H1 (cell line): ENCODE results near the gene CNKSR2. TPM values are rescaled to one million over a fixed set of nuclear protein-coding genes. Genes with fewer than 3 reads are reported as not detected.

Experiments used
- CTCF ChIA-PET: fragments of 300-600 bp; sonication (Branson Sonifier 250); formaldehyde crosslinking; loops from one replicate; lab custom pipeline; 2021; ENCODE audit not compliant: partially characterized antibody; lab: Charles Lee
- POLR2A ChIA-PET: fragments of 300-600 bp; sonication (Branson Sonifier 250); formaldehyde crosslinking; loops from one replicate; lab custom pipeline; 2021; ENCODE audit warnings: inconsistent platforms; ENCODE audit not compliant: partially characterized antibody; lab: Charles Lee
- DNase-seq, 2 experiments: peaks; one replicate each; pipeline versions ENCODE4 v3.0.0 to v3.0.0-alpha.2; 2010 to 2022; ENCODE audit warnings: low spot score in 2 of 2, low read depth in 1 of 2, mixed read lengths in 1 of 2
- FAIRE-seq: peaks from 2 replicates; lab custom pipeline; 2011; peaks lifted over from hg19 to GRCh38; lab: Jason Lieb, UNC
- H2AFZ ChIP-seq: 2 replicates; pipeline ENCODE4 v1.8.1; 2012; ENCODE audit warnings: low read length, inconsistent platforms
- H2AK5ac ChIP-seq: 2 replicates; pipeline ENCODE4 v1.6.1; 2013; ENCODE audit warnings: low read depth, low read length
- H2BK120ac ChIP-seq: replicated peaks from 2 replicates; pipeline ENCODE3; 2013; ENCODE audit warnings: low read depth, low read length, inconsistent platforms
- H2BK12ac ChIP-seq: 2 replicates; pipeline ENCODE4 v1.6.1; 2013; ENCODE audit warnings: low read depth, low read length
- H2BK15ac ChIP-seq: 2 replicates; pipeline ENCODE4 v1.6.1; 2013; ENCODE audit warnings: low read length
- H2BK20ac ChIP-seq: 2 replicates; pipeline ENCODE4 v1.6.1; 2013; ENCODE audit warnings: low read length
- H2BK5ac ChIP-seq: 2 replicates; pipeline ENCODE4 v1.6.1; 2013; ENCODE audit warnings: low read depth, low read length
- H3K14ac ChIP-seq: 2 replicates; pipeline ENCODE4 v1.6.1; 2013; ENCODE audit warnings: inconsistent platforms; ENCODE audit not compliant: insufficient read length
- H3K18ac ChIP-seq: 2 replicates; pipeline ENCODE4 v1.6.1; 2013; ENCODE audit warnings: low read length; ENCODE audit errors: extremely low read depth
- H3K23ac ChIP-seq: 2 replicates; pipeline ENCODE4 v1.6.1; 2013; ENCODE audit warnings: inconsistent platforms; ENCODE audit not compliant: insufficient read length
- H3K23me2 ChIP-seq: 2 replicates; pipeline ENCODE4 v1.6.1; 2013; ENCODE audit warnings: low read depth, low read length
- H3K27ac ChIP-seq: 2 replicates; pipeline ENCODE4 v1.6.1; 2011; ENCODE audit warnings: low read depth, low read length, inconsistent platforms
- H3K27me3 ChIP-seq, 4 experiments: replicated peaks in 1 of 4; 1 replicate in 1 of 4; 2 replicates in 3 of 4; pipeline versions ENCODE4 v1.6.1 to v1.8.1; 2011 to 2013; ENCODE audit warnings: low read length in 3 of 4, mild to moderate bottlenecking in 3 of 4, inconsistent platforms in 2 of 4, mixed read lengths in 2 of 4, moderate library complexity in 1 of 4; ENCODE audit not compliant: control insufficient read depth in 3 of 4, insufficient read depth in 3 of 4; ENCODE audit errors: extremely low read depth in 1 of 4
- H3K36me3 ChIP-seq, 4 experiments: 2 replicates each; pipeline versions ENCODE4 v1.6.1 to v1.8.1; 2011 to 2013; ENCODE audit warnings: mild to moderate bottlenecking in 4 of 4, low read length in 3 of 4, moderate library complexity in 2 of 4, control low read depth in 1 of 4, inconsistent platforms in 1 of 4; ENCODE audit not compliant: insufficient read depth in 4 of 4, control insufficient read depth in 2 of 4
- H3K4ac ChIP-seq: replicated peaks from 2 replicates; pipeline ENCODE3; 2013; ENCODE audit warnings: low read length, low read depth, mixed read lengths, inconsistent platforms; ENCODE audit not compliant: insufficient read length
- H3K4me1 ChIP-seq, 4 experiments: replicated peaks in 1 of 4; 1 replicate in 1 of 4; 2 replicates in 3 of 4; pipeline versions ENCODE4 v1.6.1 to v1.8.1; 2011 to 2013; ENCODE audit warnings: low read length in 3 of 4, inconsistent platforms in 2 of 4, mixed read lengths in 1 of 4; ENCODE audit not compliant: insufficient read depth in 4 of 4, control insufficient read depth in 3 of 4
- H3K4me2 ChIP-seq, 2 experiments: 2 replicates each; pipeline versions ENCODE4 v1.6.1 to v1.8.1; 2011 to 2013; ENCODE audit warnings: low read depth in 2 of 2, low read length in 2 of 2, control low read depth in 1 of 2, inconsistent platforms in 1 of 2, mild to moderate bottlenecking in 1 of 2; ENCODE audit not compliant: insufficient read depth in 1 of 2
- H3K4me3 ChIP-seq, 4 experiments: fragments of 200-600, 300-600 bp in 1 of 4; sonication (generic), shearing (Covaris generic), sonication (Bioruptor Twin) in 1 of 4; 2 replicates each; pipeline versions ENCODE4 v1.5.1 to v1.8.1; 2011 to 2016; ENCODE audit warnings: low read length in 4 of 4, low read depth in 3 of 4, control low read depth in 2 of 4, inconsistent platforms in 2 of 4, mild to moderate bottlenecking in 2 of 4, mixed read lengths in 1 of 4, moderate library complexity in 1 of 4; ENCODE audit not compliant: insufficient read depth in 2 of 4; ENCODE audit errors: extremely low read depth in 1 of 4
- H3K56ac ChIP-seq: replicated peaks from 2 replicates; pipeline ENCODE3; 2013; ENCODE audit warnings: low read depth, mild to moderate bottlenecking, mixed read lengths, low read length, inconsistent platforms; ENCODE audit not compliant: insufficient read length
- H3K79me1 ChIP-seq: 2 replicates; pipeline ENCODE4 v1.6.1; 2013; ENCODE audit warnings: low read depth, low read length, control low read depth
- H3K79me2 ChIP-seq, 2 experiments: 2 replicates each; pipeline versions ENCODE4 v1.6.1 to v1.8.1; 2012 to 2013; ENCODE audit warnings: low read length in 2 of 2, mild to moderate bottlenecking in 2 of 2, inconsistent platforms in 1 of 2; ENCODE audit not compliant: insufficient read depth in 2 of 2, control insufficient read depth in 1 of 2
- H3K9ac ChIP-seq, 4 experiments: replicated peaks in 1 of 4; 1 replicate in 1 of 4; 2 replicates in 3 of 4; pipeline versions ENCODE4 v1.6.1 to v1.8.1; 2011 to 2013; ENCODE audit warnings: low read depth in 3 of 4, low read length in 3 of 4, control low read depth in 2 of 4, mild to moderate bottlenecking in 2 of 4, moderate library complexity in 2 of 4, inconsistent platforms in 1 of 4; ENCODE audit errors: extremely low read depth in 1 of 4
- H3K9me3 ChIP-seq, 2 experiments: 2 replicates each; pipeline versions ENCODE4 v1.6.1 to v1.8.1; 2012 to 2013; ENCODE audit warnings: mild to moderate bottlenecking in 2 of 2, moderate library complexity in 2 of 2, control low read depth in 1 of 2, inconsistent platforms in 1 of 2, low read depth in 1 of 2, low read length in 1 of 2, mixed read lengths in 1 of 2; ENCODE audit not compliant: insufficient read depth in 2 of 2
- H4K20me1 ChIP-seq, 2 experiments: replicated peaks in 1 of 2; 2 replicates each; pipeline versions ENCODE3 to v1.8.1; 2011 to 2013; ENCODE audit warnings: inconsistent platforms in 2 of 2, low read length in 2 of 2, mild to moderate bottlenecking in 1 of 2; ENCODE audit not compliant: insufficient read depth in 2 of 2, control insufficient read depth in 1 of 2
- H4K5ac ChIP-seq: 2 replicates; pipeline ENCODE4 v1.6.1; 2013; ENCODE audit warnings: low read length, low read depth, mixed read lengths, inconsistent platforms; ENCODE audit not compliant: insufficient read length
- H4K8ac ChIP-seq: 2 replicates; pipeline ENCODE4 v1.8.0; 2013; ENCODE audit warnings: mild to moderate bottlenecking, moderate library complexity, low read length, inconsistent platforms; ENCODE audit not compliant: insufficient read depth; ENCODE audit errors: extremely low read depth
- H4K91ac ChIP-seq: replicated peaks from 2 replicates; pipeline ENCODE3; 2013; ENCODE audit warnings: low read length, mixed read lengths, inconsistent platforms; ENCODE audit not compliant: insufficient read length
- BACH1 ChIP-seq: IDR thresholded peaks from 2 replicates; pipeline ENCODE4 v1.6.1; 2012; ENCODE audit warnings: low read length, improper control_type of control experiment
- BRCA1 ChIP-seq: IDR thresholded peaks from 2 replicates; pipeline ENCODE4 v1.6.1; 2012; ENCODE audit warnings: low read depth, low read length, improper control_type of control experiment
- CBX8 ChIP-seq: fragments of 300-800, 300-1000 bp; sonication (generic); IDR thresholded peaks from 2 replicates; pipeline ENCODE4 v1.7.1; 2016; ENCODE audit warnings: low read depth, low read length, borderline replicate concordance
- JUND ChIP-seq: IDR thresholded peaks from 2 replicates; pipeline ENCODE4 v1.6.1; 2011; ENCODE audit warnings: mild to moderate bottlenecking, improper control_type of control experiment, low read length
- WGBS, 2 experiments: shearing (Covaris generic) in 1 of 2; methylation state at CpG; one replicate each; pipeline versions ENCODE4 v1.1.6 to v1.1.7; 2013 to 2015; ENCODE audit warnings: low lambda C conversion rate in 2 of 2, mixed read lengths in 2 of 2, inconsistent platforms in 1 of 2, low coverage in 1 of 2, missing lambda C conversion rate in 1 of 2; ENCODE audit not compliant: insufficient replicate concordance in 2 of 2, insufficient coverage in 1 of 2, insufficient read length in 1 of 2; ENCODE audit errors: extremely low coverage in 1 of 2, missing lambda C conversion rate in 1 of 2; 5-methylcytosine and 5-hydroxymethylcytosine counted together
- polyA plus RNA-seq, 7 experiments: library from polyadenylated mRNA; depleted of rRNA in 3 of 7; stranded (reverse) in 5 of 7; unstranded in 2 of 7; fragments of >200 nt in 5 of 7; fragments of 200-250 nt in 2 of 7; gene quantifications; 1 replicate in 5 of 7; 2 replicates in 1 of 7; 4 replicates in 1 of 7; pipeline versions ENCODE4 v1.2.1 to v1.2.3, GENCODE V29; 2011 to 2013; ENCODE audit warnings: missing spikeins in 2 of 7, mixed read lengths in 2 of 7
- total RNA-seq: library from RNA; stranded (reverse); fragmentation: NEBNext Ultra II Directional; extraction: Animal tissue kit (Norgen Biotek cat#: 25700); gene quantifications from 2 replicates; pipeline ENCODE4 v1.2.1, GENCODE V29; 2021

The CNKSR2 gene
- total and polyA plus RNA-seq, 2 of the 8 experiments (the other 6 are each of a cell fraction or from before 2014, with no cell fraction given), result 5.5 to 16.3 TPM

DNA sequence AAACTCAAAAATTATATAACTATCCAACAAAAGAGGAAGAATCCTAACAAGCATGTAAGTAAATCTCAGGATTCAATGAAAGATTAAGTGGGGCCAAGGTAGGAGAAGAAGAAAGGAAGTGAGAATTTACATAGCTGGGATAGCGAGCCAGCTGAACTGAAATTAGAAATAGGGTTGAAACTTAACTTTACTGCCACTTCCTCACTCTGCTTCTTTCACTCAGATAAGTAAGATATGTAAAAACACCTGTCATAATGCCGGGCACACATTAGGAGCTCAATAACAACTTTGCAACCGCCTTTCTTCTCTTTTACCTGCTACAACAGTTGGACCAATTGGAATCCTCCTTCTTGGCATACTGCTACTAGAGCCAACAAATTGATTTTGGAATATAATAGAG is 129.4 kb downstream of the CNKSR2 start:
- H3K4me1 ChIP-seq, result no peaks in the 10 kb centered on the region
- no peak overlapping the region for H4K91ac ChIP-seq
- no peak overlapping the region for H3K4ac ChIP-seq
- ChIA-PET CTCF (no interaction called here), POLR2A (no interaction called here)
- no peak overlapping the region for H3K4me2 ChIP-seq
- no peaks in the 10 kb centered on the region for H4K20me1 ChIP-seq
- no peak overlapping the region for H4K8ac ChIP-seq
- H2BK20ac ChIP-seq, result no peak overlapping the region
- H3K79me2 ChIP-seq, result no peaks in the 10 kb centered on the region
- no peak overlapping the region for H4K5ac ChIP-seq
- H2AFZ ChIP-seq, result no peak overlapping the region
- 100% methylated on average over 3 of the region's 3 CpGs; no CpG with 5 or more reads in 1 of the 2 experiments for WGBS, 2 experiments
- H2BK15ac ChIP-seq, result no peak overlapping the region
- H3K56ac ChIP-seq, result no peak overlapping the region
- H3K27me3 ChIP-seq, result no peaks in the 10 kb centered on the region
- no peak overlapping the region for H2BK5ac ChIP-seq
- no peak overlapping the region for H3K23ac ChIP-seq
- no peaks in the 10 kb centered on the region for H3K9me3 ChIP-seq
- no peaks in the 10 kb centered on the region for H3K36me3 ChIP-seq
- no peak overlapping the region for H2AK5ac ChIP-seq
- H2BK120ac ChIP-seq, result no peak overlapping the region
- TF ChIP-seq BRCA1, result no peak
- no peak for TF ChIP-seq JUND
- no peak for TF ChIP-seq CBX8
- no peak for TF ChIP-seq BACH1
- no peak overlapping the region for H3K27ac ChIP-seq
- no peak overlapping the region for H3K9ac ChIP-seq
- DNase-seq, result no peak
- no peak overlapping the region for H3K4me3 ChIP-seq
- H3K79me1 ChIP-seq, result no peaks in the 10 kb centered on the region
- no peak overlapping the region for H2BK12ac ChIP-seq
- no peak for FAIRE-seq
- no peaks in the 10 kb centered on the region for H3K23me2 ChIP-seq
- no peak overlapping the region for H3K14ac ChIP-seq
- no peak overlapping the region for H3K18ac ChIP-seq
